Measurements from ENCODE around the gene MICAL3. TPM values are rescaled to one million over a fixed set of nuclear protein-coding genes. Genes with fewer than 3 reads are reported as not detected.
"Not testable (repeated sequence)": the region's sequence is repeated elsewhere in the genome, so short reads cannot be mapped to it uniquely, and the experiment has no call there.

The MICAL3 gene
- polyA plus RNA-seq, 1 of the 3 experiments (the other 2 are of a cell fraction) = 83.1 TPM

DNA sequence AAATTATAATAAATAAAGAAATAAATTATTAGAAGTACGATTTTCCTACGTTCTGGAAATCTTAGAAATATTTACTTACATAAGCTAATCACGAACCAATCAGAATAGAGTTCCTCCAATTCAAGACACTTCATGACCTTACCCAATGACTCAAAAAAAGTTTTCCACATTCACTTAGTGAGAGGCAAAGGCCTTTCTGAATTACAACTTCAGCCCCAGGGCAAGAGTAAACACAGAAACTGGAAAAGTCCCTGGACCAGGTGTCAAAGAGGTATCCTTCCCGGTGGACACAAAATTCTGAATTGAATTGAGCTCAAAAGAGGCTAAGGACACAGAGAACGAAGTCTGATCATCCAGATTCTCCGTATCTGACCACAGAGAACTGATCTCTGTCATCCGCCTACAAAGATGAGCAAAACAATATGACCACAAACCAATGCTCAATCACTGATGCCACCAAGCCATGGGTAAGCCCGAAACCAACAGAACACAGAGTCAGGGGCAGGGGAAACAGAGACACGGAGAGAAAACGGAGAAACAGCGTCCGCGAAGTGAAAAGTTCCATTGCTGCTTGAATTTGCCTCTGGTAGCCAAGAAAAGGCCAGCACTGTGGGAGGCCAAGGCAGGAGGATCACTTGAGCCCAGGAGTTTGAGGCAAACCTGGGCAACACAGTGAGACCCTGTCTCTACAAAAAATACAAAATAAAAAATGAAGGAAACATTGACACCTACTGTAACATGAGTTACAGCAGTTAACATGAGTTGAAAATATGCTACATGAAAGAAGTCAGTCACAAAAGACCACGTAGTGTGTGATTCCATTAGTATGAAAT is 256.9 kb downstream of the MICAL3 start:
- H3K9ac ChIP-seq = no peak overlapping the region
- H3K36me3 ChIP-seq (replicated peaks in 1 of 2; ENCODE audit: control insufficient read depth in 1 of 2, insufficient read depth in 2 of 2, low read length in 1 of 2) = peaks cover 0 to 4% of the 10 kb centered on the region in 2 experiments
- H3K27me3 ChIP-seq (ENCODE audit: insufficient read depth) = no peaks in the 10 kb centered on the region
- peaks cover 57% of the 10 kb centered on the region for H3K79me2 ChIP-seq (ENCODE audit: insufficient read depth)
- H3K4me3 ChIP-seq (ENCODE audit: low read depth in 2 of 2, low read length in 1 of 2) = no peak overlapping the region
- no peak overlapping the region for H3K27ac ChIP-seq (ENCODE audit: low read depth in 2 of 2, low read length in 1 of 2)
- ChIA-PET CTCF (interaction anchor here (0.7 kb wide), 1 partner anchor 26 kb away, joined by 3 read pairs; no protein-coding TSS in a partner anchor), POLR2A (no interaction called here)
- no peak for DNase-seq
- H3K9me3 ChIP-seq = no peaks in the 10 kb centered on the region
- H3K4me1 ChIP-seq (ENCODE audit: control insufficient read depth in 1 of 2, insufficient read depth in 2 of 2, low read depth in 1 of 2, low read length in 1 of 2) = peaks cover 5 to 27% of the 10 kb centered on the region in 2 experiments; a peak in 2 of 4 replicates
- H4K20me1 ChIP-seq (ENCODE audit: insufficient read depth) = peaks cover 23% of the 10 kb centered on the region; the same call in 1 of the 2 replicates
- TF ChIP-seq RXRA (IDR thresholded peaks at IDR 0.05; ENCODE audit: borderline replicate concordance, low read depth) = no peak
- TF ChIP-seq, protein P1, sequence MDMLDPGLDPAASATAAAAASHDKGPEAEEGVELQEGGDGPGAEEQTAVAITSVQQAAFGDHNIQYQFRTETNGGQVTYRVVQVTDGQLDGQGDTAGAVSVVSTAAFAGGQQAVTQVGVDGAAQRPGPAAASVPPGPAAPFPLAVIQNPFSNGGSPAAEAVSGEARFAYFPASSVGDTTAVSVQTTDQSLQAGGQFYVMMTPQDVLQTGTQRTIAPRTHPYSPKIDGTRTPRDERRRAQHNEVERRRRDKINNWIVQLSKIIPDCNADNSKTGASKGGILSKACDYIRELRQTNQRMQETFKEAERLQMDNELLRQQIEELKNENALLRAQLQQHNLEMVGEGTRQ (IDR thresholded peaks at IDR 0.05; ENCODE audit: borderline replicate concordance, low read depth, low read length) = no peak
- no peak for TF ChIP-seq NRF1 (IDR thresholded peaks at IDR 0.05; ENCODE audit: low read depth, low read length)
- TF ChIP-seq TCF12 (IDR thresholded peaks at IDR 0.05) = no peak
- no peak for TF ChIP-seq MXI1 (IDR thresholded peaks at IDR 0.05; ENCODE audit: low read depth, low read length)
- TF ChIP-seq YY1 (IDR thresholded peaks at IDR 0.05; ENCODE audit: low read depth) = no peak
- TF ChIP-seq NFIC (IDR thresholded peaks at IDR 0.05; ENCODE audit: borderline replicate concordance) = no peak
- TF ChIP-seq JUND (IDR thresholded peaks at IDR 0.05) = no peak
- TF ChIP-seq FOXM1 (IDR thresholded peaks at IDR 0.05; ENCODE audit: low read depth) = no peak
- TF ChIP-seq ELF1 (IDR thresholded peaks at IDR 0.05) = no peak
- TF ChIP-seq EP300 (IDR thresholded peaks at IDR 0.05; ENCODE audit: borderline replicate concordance in 1 of 2, low read depth in 1 of 2, low read length in 1 of 2) = no peak
- TF ChIP-seq, protein P2, sequence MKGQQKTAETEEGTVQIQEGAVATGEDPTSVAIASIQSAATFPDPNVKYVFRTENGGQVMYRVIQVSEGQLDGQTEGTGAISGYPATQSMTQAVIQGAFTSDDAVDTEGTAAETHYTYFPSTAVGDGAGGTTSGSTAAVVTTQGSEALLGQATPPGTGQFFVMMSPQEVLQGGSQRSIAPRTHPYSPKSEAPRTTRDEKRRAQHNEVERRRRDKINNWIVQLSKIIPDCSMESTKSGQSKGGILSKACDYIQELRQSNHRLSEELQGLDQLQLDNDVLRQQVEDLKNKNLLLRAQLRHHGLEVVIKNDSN (IDR thresholded peaks at IDR 0.05; ENCODE audit: borderline replicate concordance, low read depth) = no peak
- TF ChIP-seq POLR2AphosphoS5 (IDR thresholded peaks at IDR 0.05; ENCODE audit: low read depth, low read length) = no peak
- no peaks in the 10 kb centered on the region for H3K9me2 ChIP-seq
- no peak overlapping the region for H2AFZ ChIP-seq (ENCODE audit: low read depth)
- no peaks in the 10 kb centered on the region for H3F3A ChIP-seq (replicated peaks; ENCODE audit: insufficient read depth)
- 94% methylated on average over 14 of the region's 14 CpGs for WGBS (ENCODE audit: low lambda C conversion rate)
- no peak overlapping the region for H3K4me2 ChIP-seq

DNA sequence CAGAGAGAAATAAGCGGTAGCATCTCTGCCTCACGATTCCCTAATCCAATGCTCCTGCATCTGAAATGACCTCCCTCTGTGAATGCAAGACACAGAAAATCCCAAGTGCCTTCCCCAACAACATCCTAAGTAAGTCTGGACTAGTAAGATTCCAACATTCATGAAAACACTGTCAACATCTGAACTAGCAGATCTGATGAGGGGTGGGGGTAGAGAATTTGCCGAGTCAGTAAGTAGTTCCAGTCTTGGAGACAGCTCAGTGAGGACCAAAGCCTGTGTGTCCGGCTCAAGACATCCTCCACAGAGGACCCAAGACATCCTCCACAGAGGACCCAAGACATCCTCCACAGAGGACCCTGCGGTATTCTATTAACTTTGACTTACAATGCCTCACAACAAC is 259.5 kb downstream of the MICAL3 start:
- ChIA-PET CTCF (interaction anchor here (2.0 kb wide), 1 partner anchor 22 kb away, joined by 8 read pairs; no protein-coding TSS in a partner anchor), POLR2A (interaction anchor here (0.5 to 1.0 kb wide), 2 partner anchors 9 to 115 kb away, joined by 3 read pairs; no protein-coding TSS in a partner anchor)
- not testable (repeated sequence) for H3K36me3 ChIP-seq (replicated peaks in 1 of 2; ENCODE audit: control insufficient read depth in 1 of 2, insufficient read depth in 2 of 2, low read length in 1 of 2); H3F3A ChIP-seq (replicated peaks; ENCODE audit: insufficient read depth); DNase-seq; H3K9ac ChIP-seq; H3K27me3 ChIP-seq (ENCODE audit: insufficient read depth); H3K27ac ChIP-seq (ENCODE audit: low read depth in 2 of 2, low read length in 1 of 2); H3K4me3 ChIP-seq (ENCODE audit: low read depth in 2 of 2, low read length in 1 of 2); H3K9me2 ChIP-seq; H2AFZ ChIP-seq (ENCODE audit: low read depth); H3K4me2 ChIP-seq; H3K9me3 ChIP-seq
- Histone ChIP-seq H3K4me1 (ENCODE audit: control insufficient read depth in 1 of 2, insufficient read depth in 2 of 2, low read depth in 1 of 2, low read length in 1 of 2) (peaks cover 0 to 18% of the 10 kb centered on the region in 2 experiments; a peak in 1 of 4 replicates), H3K79me2 (ENCODE audit: insufficient read depth) (peaks cover 54% of the 10 kb centered on the region), H4K20me1 (ENCODE audit: insufficient read depth) (peaks cover 17% of the 10 kb centered on the region; the same call in 1 of the 2 replicates)
- WGBS (ENCODE audit: low lambda C conversion rate) = 87% methylated on average over 5 of the region's 5 CpGs
